ENCODE data around the gene SORCS3. TPM values are rescaled to one million over a fixed set of nuclear protein-coding genes. Genes with fewer than 3 reads are reported as not detected.

The SORCS3 gene
- total and polyA plus RNA-seq, 2 donors (not counting 1 experiment from before 2014, with no cell fraction given), result not detected

DNA sequence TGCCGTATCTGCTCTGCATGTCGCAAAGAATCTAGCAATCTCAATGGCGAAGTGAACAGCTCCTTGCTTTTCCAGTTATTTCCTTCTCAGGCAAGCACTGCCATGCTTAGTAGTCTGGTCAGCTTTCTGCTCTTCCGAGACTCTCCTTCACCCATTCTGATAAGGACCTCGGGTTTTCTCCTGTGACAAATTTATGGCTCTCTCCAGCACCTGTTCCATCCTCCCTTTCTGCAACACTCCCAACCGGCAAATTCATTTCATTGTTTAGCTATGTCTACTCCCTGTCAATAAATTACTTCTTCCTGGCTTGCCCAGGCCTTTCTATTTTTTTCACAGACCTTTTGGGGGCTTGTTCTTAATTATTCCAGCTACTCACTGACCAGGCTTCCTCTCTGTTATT lies 252.6 kb downstream of the SORCS3 start:
- WGBS (ENCODE audit: insufficient coverage), result 46% methylated on average over 5 of the region's 6 CpGs
- Histone ChIP-seq H3K4me2 (replicated peaks; ENCODE audit: low read depth, low read length, poor library complexity, severe bottlenecking) (no peak overlapping the region), H3K4me1 (ENCODE audit: control insufficient read depth in 2 of 2, insufficient read depth in 2 of 2, low read length in 2 of 2) (no peaks in the 10 kb centered on the region), H3K27me3 (replicated peaks in 1 of 4; ENCODE audit: control extremely low read depth in 1 of 4, control insufficient read depth in 3 of 4, insufficient read depth in 4 of 4, low read length in 3 of 4) (no peaks in the 10 kb centered on the region), H3K9ac (ENCODE audit: low read length) (no peak overlapping the region), H3K36me3 (replicated peaks in 1 of 2; ENCODE audit: control extremely low read depth in 1 of 2, control insufficient read depth in 1 of 2, extremely low read depth in 1 of 2, insufficient read depth in 2 of 2, low read length in 1 of 2) (no peaks in the 10 kb centered on the region), H3K4me3 (ENCODE audit: control extremely low read depth in 1 of 5, extremely low read depth in 1 of 5, insufficient read depth in 1 of 5, low read depth in 2 of 5, low read length in 4 of 5) (no peak overlapping the region), H3K79me2 (ENCODE audit: control insufficient read depth, insufficient read depth, low read length) (no peaks in the 10 kb centered on the region), H3K9me3 (ENCODE audit: control extremely low read depth in 1 of 3, control insufficient read depth in 2 of 3, insufficient read depth in 1 of 3, low read length in 2 of 3) (peaks cover 0 to 12% (median 1%) of the 10 kb centered on the region in 3 donors), H4K20me1 (ENCODE audit: control insufficient read depth, insufficient read depth, low read length, poor library complexity, severe bottlenecking) (no peaks in the 10 kb centered on the region), H2AFZ (ENCODE audit: insufficient read depth, low read depth, low read length, poor library complexity, severe bottlenecking) (no peak overlapping the region), H3K27ac (ENCODE audit: low read length in 2 of 2) (no peak overlapping the region)
- no peak for ATAC-seq (ENCODE audit: low read depth)
- ChIA-PET CTCF (no interaction called here), POLR2A (no interaction called here)
- Mint-ChIP-seq H3K27me3 (peaks cover 4% of the 10 kb centered on the region), H3K4me1 (no peaks in the 10 kb centered on the region), H3K9me3 (ENCODE audit: insufficient read depth) (peaks cover 8% of the 10 kb centered on the region), H3K4me3 (no peak overlapping the region), H3K27ac (no peak overlapping the region)
- intact Hi-C loops (cut with micrococcal nuclease), result no loop called here
- no peak for DNase-seq
- TF ChIP-seq, protein P1, sequence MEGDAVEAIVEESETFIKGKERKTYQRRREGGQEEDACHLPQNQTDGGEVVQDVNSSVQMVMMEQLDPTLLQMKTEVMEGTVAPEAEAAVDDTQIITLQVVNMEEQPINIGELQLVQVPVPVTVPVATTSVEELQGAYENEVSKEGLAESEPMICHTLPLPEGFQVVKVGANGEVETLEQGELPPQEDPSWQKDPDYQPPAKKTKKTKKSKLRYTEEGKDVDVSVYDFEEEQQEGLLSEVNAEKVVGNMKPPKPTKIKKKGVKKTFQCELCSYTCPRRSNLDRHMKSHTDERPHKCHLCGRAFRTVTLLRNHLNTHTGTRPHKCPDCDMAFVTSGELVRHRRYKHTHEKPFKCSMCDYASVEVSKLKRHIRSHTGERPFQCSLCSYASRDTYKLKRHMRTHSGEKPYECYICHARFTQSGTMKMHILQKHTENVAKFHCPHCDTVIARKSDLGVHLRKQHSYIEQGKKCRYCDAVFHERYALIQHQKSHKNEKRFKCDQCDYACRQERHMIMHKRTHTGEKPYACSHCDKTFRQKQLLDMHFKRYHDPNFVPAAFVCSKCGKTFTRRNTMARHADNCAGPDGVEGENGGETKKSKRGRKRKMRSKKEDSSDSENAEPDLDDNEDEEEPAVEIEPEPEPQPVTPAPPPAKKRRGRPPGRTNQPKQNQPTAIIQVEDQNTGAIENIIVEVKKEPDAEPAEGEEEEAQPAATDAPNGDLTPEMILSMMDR (IDR thresholded peaks at IDR 0.05), result no peak

DNA sequence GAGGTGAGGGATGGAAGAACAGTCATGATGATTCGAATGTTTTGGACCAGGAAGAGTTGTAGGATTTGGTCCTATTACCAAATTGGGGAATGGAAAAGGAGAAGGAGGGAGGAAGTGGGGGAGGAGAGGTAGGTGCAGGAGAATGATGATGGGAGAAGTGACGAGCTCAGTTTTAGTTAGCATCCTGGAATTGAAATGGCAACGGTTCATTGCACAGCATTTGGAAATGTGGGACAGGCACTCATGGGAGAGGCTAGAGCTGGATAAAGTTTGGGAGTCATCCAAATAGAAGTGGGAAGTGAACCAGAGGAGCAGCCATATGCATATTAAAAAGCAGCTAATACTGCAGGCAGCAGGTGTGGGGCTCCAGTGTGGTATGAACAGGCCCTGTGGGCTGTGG lies 253.6 kb downstream of the SORCS3 start:
- intact Hi-C loops (cut with micrococcal nuclease), result no loop called here
- Histone ChIP-seq H3K36me3 (replicated peaks in 1 of 2; ENCODE audit: control extremely low read depth in 1 of 2, control insufficient read depth in 1 of 2, extremely low read depth in 1 of 2, insufficient read depth in 2 of 2, low read length in 1 of 2) (no peaks in the 10 kb centered on the region), H3K4me3 (ENCODE audit: control extremely low read depth in 1 of 5, extremely low read depth in 1 of 5, insufficient read depth in 1 of 5, low read depth in 2 of 5, low read length in 4 of 5) (no peak overlapping the region), H3K4me1 (ENCODE audit: control insufficient read depth in 2 of 2, insufficient read depth in 2 of 2, low read length in 2 of 2) (no peaks in the 10 kb centered on the region), H3K9ac (ENCODE audit: low read length) (no peak overlapping the region), H2AFZ (ENCODE audit: insufficient read depth, low read depth, low read length, poor library complexity, severe bottlenecking) (no peak overlapping the region), H4K20me1 (ENCODE audit: control insufficient read depth, insufficient read depth, low read length, poor library complexity, severe bottlenecking) (no peaks in the 10 kb centered on the region), H3K27me3 (replicated peaks in 1 of 4; ENCODE audit: control extremely low read depth in 1 of 4, control insufficient read depth in 3 of 4, insufficient read depth in 4 of 4, low read length in 3 of 4) (no peaks in the 10 kb centered on the region), H3K27ac (ENCODE audit: low read length in 2 of 2) (no peak overlapping the region), H3K79me2 (ENCODE audit: control insufficient read depth, insufficient read depth, low read length) (no peaks in the 10 kb centered on the region), H3K9me3 (ENCODE audit: control extremely low read depth in 1 of 3, control insufficient read depth in 2 of 3, insufficient read depth in 1 of 3, low read length in 2 of 3) (peaks cover 0 to 8% (median 0%) of the 10 kb centered on the region in 3 donors), H3K4me2 (replicated peaks; ENCODE audit: low read depth, low read length, poor library complexity, severe bottlenecking) (no peak overlapping the region)
- H3K4me3 Mint-ChIP-seq, result no peak overlapping the region
- no peak for ATAC-seq (ENCODE audit: low read depth)
- H3K27ac Mint-ChIP-seq, result no peak overlapping the region
- CTCF ChIA-PET, result no interaction called here
- H3K4me1 Mint-ChIP-seq, result no peaks in the 10 kb centered on the region
- TF ChIP-seq EZH2 (IDR thresholded peaks at IDR 0.05; ENCODE audit: borderline replicate concordance, insufficient read depth, low read depth, low read length, poor library complexity, severe bottlenecking), result no peak
- TF ChIP-seq, protein P1 (IDR thresholded peaks at IDR 0.05), result no peak
- no peak for DNase-seq
- peaks cover 4% of the 10 kb centered on the region for H3K27me3 Mint-ChIP-seq
- POLR2A ChIA-PET, result no interaction called here
- 72% methylated on average over 3 of the region's 3 CpGs for WGBS (ENCODE audit: insufficient coverage)
- H3K9me3 Mint-ChIP-seq (ENCODE audit: insufficient read depth), result peaks cover 3% of the 10 kb centered on the region

Data from B cell (primary cell).